ENCODE data around the gene IER2. TPM values are rescaled to one million over a fixed set of nuclear protein-coding genes. Genes with fewer than 3 reads are reported as not detected.

Gene IER2
- polyA plus RNA-seq, 1 experiment: 18.2 TPM

DNA sequence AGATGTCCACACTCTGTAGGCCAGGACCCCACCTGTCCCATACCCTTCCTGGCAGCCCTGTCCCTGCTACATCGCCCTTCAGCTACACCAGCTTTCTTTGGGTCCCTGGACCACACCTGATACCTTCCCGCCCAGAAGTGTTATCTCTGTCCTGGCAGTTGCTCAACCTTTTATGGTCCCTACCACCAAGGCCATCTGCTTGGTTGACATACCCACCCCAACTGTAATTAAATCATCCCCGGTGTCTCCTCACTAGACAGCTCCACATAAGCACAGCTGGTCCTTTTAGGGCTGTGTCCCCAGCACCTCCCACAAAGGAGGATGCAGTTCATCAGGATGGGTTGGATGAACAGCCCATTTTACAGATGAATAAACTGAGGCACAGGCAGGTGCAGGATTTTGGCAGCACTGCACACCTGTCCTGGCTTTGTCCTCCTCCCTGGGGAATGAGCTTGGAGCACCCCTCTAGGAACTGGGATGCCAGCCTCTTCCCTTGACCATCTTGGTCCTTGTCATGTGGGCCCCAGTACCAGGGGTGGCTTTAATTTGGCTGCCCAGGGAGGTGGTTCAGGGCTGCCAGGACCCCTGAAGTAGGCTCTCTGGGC is 19.2 kb upstream of the IER2 start:
- Histone ChIP-seq H3K4me3 (ENCODE audit: low read depth, low read length) (no peak overlapping the region), H3K27me3 (ENCODE audit: control insufficient read depth, insufficient read depth, low read length) (no peaks in the 10 kb centered on the region), H3K36me3 (ENCODE audit: control insufficient read depth, insufficient read depth, low read length) (peaks cover 16% of the 10 kb centered on the region)
- CTCF ChIA-PET: interaction anchor here (0.8 to 1.7 kb wide), 6 partner anchors 11 to 166 kb away, joined by 3 to 7 read pairs (median 3); partner anchors contain the start of gene NACC1
- POLR2A ChIA-PET: no interaction called here
- DNase-seq (ENCODE audit: low read depth): no peak
- TF ChIP-seq, protein P1, sequence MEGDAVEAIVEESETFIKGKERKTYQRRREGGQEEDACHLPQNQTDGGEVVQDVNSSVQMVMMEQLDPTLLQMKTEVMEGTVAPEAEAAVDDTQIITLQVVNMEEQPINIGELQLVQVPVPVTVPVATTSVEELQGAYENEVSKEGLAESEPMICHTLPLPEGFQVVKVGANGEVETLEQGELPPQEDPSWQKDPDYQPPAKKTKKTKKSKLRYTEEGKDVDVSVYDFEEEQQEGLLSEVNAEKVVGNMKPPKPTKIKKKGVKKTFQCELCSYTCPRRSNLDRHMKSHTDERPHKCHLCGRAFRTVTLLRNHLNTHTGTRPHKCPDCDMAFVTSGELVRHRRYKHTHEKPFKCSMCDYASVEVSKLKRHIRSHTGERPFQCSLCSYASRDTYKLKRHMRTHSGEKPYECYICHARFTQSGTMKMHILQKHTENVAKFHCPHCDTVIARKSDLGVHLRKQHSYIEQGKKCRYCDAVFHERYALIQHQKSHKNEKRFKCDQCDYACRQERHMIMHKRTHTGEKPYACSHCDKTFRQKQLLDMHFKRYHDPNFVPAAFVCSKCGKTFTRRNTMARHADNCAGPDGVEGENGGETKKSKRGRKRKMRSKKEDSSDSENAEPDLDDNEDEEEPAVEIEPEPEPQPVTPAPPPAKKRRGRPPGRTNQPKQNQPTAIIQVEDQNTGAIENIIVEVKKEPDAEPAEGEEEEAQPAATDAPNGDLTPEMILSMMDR (IDR thresholded peaks at IDR 0.05; ENCODE audit: insufficient read depth, low read depth, low read length): no peak

DNA sequence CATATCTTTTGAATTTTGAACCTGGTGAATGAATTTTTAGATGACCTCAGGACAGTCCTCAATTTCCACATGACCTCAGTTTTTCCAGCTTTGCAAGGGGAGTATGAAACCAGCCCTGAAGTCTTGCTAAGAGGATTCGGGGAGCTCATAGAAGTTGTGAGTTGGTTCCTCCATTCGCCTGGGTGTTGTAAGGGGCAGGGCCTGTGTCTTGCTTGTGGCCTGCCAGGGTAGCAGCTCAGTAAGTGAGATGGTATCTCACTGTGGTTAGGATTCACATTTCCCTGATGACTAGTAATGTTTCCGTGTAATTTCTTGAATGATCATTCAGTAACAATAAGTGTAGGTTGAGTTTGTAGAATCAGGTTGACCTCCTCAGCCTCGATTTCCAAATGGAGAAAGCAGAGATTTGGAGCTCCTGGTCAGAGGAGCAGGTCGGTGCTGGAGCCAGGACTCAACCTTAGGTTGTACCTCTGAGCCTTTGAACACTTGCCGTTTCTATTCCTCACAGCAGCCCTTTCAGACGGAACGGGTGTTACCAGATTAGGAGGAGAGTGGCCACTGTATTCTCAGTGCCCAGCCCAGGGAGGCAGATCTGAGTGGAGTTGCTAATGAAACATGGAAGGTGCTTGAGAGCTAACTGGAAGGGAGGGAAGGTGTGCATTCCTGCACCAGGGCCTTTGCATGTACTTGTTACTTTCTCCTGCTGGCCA is 17.6 kb upstream of the IER2 start:
- Histone ChIP-seq H3K36me3 (ENCODE audit: control insufficient read depth, insufficient read depth, low read length) (peaks cover 25% of the 10 kb centered on the region), H3K27me3 (ENCODE audit: control insufficient read depth, insufficient read depth, low read length) (no peaks in the 10 kb centered on the region), H3K4me3 (ENCODE audit: low read depth, low read length) (no peak overlapping the region)
- TF ChIP-seq, protein P1 (IDR thresholded peaks at IDR 0.05; ENCODE audit: insufficient read depth, low read depth, low read length): no peak
- POLR2A ChIA-PET: no interaction called here
- CTCF ChIA-PET: no interaction called here
- no peak for DNase-seq (ENCODE audit: low read depth)

DNA sequence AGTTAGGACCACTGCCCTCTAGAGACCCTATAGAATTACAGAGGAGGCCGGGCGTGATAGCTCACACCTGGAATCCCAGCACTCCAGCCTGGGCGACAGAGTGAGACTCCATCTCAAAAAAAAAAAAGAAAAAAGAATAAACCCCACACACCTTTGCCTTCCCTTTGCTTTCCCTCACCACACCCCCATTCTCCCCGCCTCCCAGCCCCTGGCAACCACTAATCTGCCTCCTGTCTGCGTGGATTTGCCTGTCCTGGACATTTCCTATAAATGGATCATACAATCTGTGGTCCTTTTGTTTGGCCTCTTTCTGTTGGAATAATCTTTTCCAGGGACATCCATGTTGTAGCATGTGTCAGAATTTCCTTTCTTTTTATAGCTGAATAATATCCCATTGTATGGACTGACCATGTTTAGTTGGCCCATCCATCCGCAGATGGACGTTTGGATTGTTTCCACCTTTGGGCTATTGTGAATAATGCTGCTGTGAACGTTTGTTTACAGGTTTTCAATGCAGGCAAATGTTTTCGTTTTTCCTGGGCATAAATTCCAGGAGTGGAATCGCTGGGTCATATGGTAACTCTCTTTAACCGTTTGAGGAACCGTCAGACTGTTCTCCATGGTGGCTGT is 16.9 kb upstream of the IER2 start:
- Histone ChIP-seq H3K4me3 (ENCODE audit: low read depth, low read length) (no peak overlapping the region), H3K27me3 (ENCODE audit: control insufficient read depth, insufficient read depth, low read length) (no peaks in the 10 kb centered on the region), H3K36me3 (ENCODE audit: control insufficient read depth, insufficient read depth, low read length) (peaks cover 31% of the 10 kb centered on the region)
- CTCF ChIA-PET: interaction anchor here (1.6 kb wide), 1 partner anchor 156 kb away, joined by 3 read pairs; no protein-coding TSS in a partner anchor
- DNase-seq (ENCODE audit: low read depth): no peak
- TF ChIP-seq, protein P1 (IDR thresholded peaks at IDR 0.05; ENCODE audit: insufficient read depth, low read depth, low read length): no peak
- POLR2A ChIA-PET: no interaction called here

DNA sequence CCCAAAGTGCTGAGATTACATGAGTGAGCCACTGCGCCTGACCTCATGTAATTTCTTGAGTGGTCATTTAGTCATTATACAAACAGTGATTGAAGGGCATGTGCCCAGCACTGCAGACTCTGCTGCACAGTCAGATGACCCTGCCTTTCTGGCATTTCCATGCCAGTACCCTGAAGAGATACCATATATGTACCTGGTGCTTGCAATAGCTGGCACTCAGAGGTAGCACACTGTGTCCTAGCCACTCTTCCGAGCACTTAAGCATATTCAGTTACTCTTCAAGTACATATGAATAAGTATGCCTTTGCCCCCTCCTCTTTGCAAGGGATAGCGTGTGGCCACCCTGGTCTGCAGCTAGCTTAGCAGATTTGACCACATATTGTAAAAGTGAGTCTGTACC is 15.6 kb upstream of the IER2 start:
- POLR2A ChIA-PET: no interaction called here
- H3K4me3 ChIP-seq (ENCODE audit: low read depth, low read length): no peak overlapping the region
- peaks cover 38% of the 10 kb centered on the region for H3K36me3 ChIP-seq (ENCODE audit: control insufficient read depth, insufficient read depth, low read length)
- no peaks in the 10 kb centered on the region for H3K27me3 ChIP-seq (ENCODE audit: control insufficient read depth, insufficient read depth, low read length)
- TF ChIP-seq, protein P1 (IDR thresholded peaks at IDR 0.05; ENCODE audit: insufficient read depth, low read depth, low read length): no peak
- no peak for DNase-seq (ENCODE audit: low read depth)
- CTCF ChIA-PET: interaction anchor here (0.9 to 1.6 kb wide), 4 partner anchors 9 to 169 kb away, joined by 3 to 5 read pairs (median 3); no protein-coding TSS in a partner anchor

Data from BJ (cell line).